ENCODE results near the gene KRT23. TPM values are rescaled to one million over a fixed set of nuclear protein-coding genes. Genes with fewer than 3 reads are reported as not detected.

Gene KRT23
- total and polyA plus RNA-seq, 8 donors = 1.1 to 2.6 TPM; not detected in 6

DNA sequence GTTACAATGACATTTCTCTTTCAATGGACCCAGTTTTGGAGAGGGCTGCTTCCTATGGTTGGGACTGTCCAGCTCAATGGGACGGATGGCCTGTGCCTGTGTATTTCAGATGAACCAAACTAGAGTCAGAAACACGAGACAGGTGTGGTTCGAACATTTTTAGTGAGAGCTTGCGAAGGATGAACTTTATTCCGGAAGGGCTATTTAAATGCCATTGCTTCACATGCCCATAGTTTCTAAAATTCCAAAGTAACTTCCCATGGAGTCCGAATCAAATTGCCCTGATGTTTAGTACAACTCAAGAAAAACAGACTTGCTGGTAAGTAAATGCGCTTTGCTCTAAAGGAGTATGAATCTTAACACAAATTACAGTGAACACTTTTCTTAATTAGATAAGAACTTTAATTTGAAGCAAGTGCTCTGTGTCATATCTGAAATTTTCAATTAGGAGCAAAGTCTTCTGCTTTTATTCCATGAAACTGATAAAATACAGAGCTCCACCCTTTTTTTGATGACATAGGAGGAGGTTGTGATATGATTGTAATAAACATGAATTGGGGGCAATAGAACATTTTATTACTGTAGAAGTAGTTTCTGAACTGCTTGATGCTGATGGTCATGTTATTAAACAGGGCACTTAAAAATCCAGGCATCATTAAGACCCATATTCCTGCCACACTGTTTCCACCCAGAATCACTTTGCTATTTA is 53.7 kb downstream of the KRT23 start:
- no peak for DNase-seq
- no peaks in the 10 kb centered on the region for H3K4me1 ChIP-seq
- no peaks in the 10 kb centered on the region for H3K9me3 ChIP-seq
- H3K27ac ChIP-seq = no peak overlapping the region
- TF ChIP-seq POLR2A (IDR thresholded peaks at IDR 0.05) (no peak), POLR2AphosphoS5 (IDR thresholded peaks at IDR 0.05) (no peak), EP300 (IDR thresholded peaks at IDR 0.05) (no peak)
- TF ChIP-seq, protein P1, sequence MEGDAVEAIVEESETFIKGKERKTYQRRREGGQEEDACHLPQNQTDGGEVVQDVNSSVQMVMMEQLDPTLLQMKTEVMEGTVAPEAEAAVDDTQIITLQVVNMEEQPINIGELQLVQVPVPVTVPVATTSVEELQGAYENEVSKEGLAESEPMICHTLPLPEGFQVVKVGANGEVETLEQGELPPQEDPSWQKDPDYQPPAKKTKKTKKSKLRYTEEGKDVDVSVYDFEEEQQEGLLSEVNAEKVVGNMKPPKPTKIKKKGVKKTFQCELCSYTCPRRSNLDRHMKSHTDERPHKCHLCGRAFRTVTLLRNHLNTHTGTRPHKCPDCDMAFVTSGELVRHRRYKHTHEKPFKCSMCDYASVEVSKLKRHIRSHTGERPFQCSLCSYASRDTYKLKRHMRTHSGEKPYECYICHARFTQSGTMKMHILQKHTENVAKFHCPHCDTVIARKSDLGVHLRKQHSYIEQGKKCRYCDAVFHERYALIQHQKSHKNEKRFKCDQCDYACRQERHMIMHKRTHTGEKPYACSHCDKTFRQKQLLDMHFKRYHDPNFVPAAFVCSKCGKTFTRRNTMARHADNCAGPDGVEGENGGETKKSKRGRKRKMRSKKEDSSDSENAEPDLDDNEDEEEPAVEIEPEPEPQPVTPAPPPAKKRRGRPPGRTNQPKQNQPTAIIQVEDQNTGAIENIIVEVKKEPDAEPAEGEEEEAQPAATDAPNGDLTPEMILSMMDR (IDR thresholded peaks at IDR 0.05) = no peak
- H3K27me3 ChIP-seq = peaks cover 0 to 24% (median 0%) of the 10 kb centered on the region in 3 donors
- no peaks in the 10 kb centered on the region for H3K36me3 ChIP-seq
- intact Hi-C loops (cut with DNase I; ENCODE audit: low total_unique reads) = no loop called here
- no peak overlapping the region for H3K4me3 ChIP-seq
- 78 to 90% (median 89%) methylated on average over 7 of the region's 7 CpGs for WGBS, 5 donors

DNA sequence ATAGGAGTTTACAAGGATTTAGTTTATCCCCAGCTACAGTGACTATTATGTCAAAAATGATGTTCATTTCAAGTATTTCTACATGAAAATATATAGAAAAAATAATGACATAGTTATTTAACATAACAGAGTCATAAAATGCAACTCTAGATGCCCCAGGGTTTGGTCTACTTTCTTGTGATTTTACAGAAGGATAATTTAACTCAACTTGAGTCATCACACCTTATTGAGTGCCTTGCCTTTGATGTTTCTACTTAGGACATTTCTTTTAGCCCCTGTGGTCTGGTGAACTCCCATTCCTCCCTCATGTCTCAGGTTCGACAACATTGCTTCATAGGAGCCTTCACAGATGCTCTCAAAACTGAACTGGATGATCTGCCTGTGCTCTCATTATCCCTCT is 54.4 kb downstream of the KRT23 start:
- H3K27ac ChIP-seq = no peak overlapping the region
- no peaks in the 10 kb centered on the region for H3K9me3 ChIP-seq
- DNase-seq = no peak
- no peaks in the 10 kb centered on the region for H3K36me3 ChIP-seq
- WGBS, 5 donors = 74 to 100% (median 90%) methylated on average over 1 of the region's 1 CpG
- peaks cover 0 to 24% (median 0%) of the 10 kb centered on the region in 3 donors for H3K27me3 ChIP-seq
- no peaks in the 10 kb centered on the region for H3K4me1 ChIP-seq
- intact Hi-C loops (cut with DNase I; ENCODE audit: low total_unique reads) = no loop called here
- TF ChIP-seq POLR2AphosphoS5 (IDR thresholded peaks at IDR 0.05) (no peak), EP300 (IDR thresholded peaks at IDR 0.05) (no peak), POLR2A (IDR thresholded peaks at IDR 0.05) (no peak)
- TF ChIP-seq, protein P1 (IDR thresholded peaks at IDR 0.05) = no peak
- H3K4me3 ChIP-seq = no peak overlapping the region

DNA sequence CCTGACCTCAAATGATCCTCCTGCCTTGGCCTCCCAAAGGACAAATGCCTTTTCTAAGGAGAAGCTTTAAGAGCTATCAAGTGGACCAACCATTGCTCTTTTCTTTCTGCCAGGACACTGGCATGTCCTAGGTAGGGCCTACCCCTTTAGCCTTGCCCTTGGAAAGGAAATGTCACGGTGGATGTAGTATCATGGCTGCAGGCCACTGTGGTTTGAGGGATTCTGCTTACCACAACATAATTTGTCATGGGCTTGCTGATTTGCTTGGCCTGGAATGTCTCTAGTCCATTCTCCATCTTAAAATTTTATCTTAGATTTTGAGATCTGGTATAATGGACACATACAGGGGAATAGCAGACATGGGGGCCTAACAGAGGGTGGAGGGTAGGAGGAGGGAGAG is 58.4 kb downstream of the KRT23 start:
- Histone ChIP-seq H3K4me3 (no peak overlapping the region), H3K27me3 (no peaks in the 10 kb centered on the region), H3K27ac (no peak overlapping the region), H3K36me3 (no peaks in the 10 kb centered on the region), H3K9me3 (no peaks in the 10 kb centered on the region), H3K4me1 (no peaks in the 10 kb centered on the region)
- intact Hi-C loops (cut with DNase I; ENCODE audit: low total_unique reads) = no loop called here
- 82 to 100% (median 86%) methylated on average over 1 of the region's 1 CpG for WGBS, 5 donors
- TF ChIP-seq POLR2AphosphoS5 (IDR thresholded peaks at IDR 0.05) = no peak
- TF ChIP-seq POLR2A (IDR thresholded peaks at IDR 0.05) = no peak
- TF ChIP-seq, protein P1 (IDR thresholded peaks at IDR 0.05) = no peak
- no peak for TF ChIP-seq EP300 (IDR thresholded peaks at IDR 0.05)
- DNase-seq = no peak

DNA sequence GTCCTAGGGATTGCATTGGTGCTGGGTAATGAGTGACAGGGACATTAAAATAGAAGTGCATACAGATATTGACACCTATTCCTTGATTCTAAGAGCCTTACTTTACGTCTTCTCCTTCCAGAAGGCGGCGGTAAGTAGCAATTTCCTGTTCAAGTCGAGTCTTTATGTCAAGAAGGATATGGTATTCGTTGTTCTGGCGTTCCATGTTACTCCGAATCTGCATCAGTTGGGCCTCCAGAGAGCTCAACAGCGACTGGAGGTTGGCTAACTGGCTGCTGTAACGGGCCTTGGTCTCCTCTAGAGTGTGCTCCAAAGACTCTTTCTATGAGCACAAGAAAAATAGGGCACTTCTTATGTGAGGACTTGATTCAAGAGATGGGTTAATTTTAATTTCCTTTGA is 59.4 kb downstream of the KRT23 start:
- Histone ChIP-seq H3K27ac (no peak overlapping the region), H3K4me3 (no peak overlapping the region), H3K36me3 (no peaks in the 10 kb centered on the region), H3K4me1 (no peaks in the 10 kb centered on the region), H3K27me3 (peaks cover 0 to 3% (median 0%) of the 10 kb centered on the region in 3 donors), H3K9me3 (no peaks in the 10 kb centered on the region)
- no peak for TF ChIP-seq POLR2A (IDR thresholded peaks at IDR 0.05)
- no peak for TF ChIP-seq EP300 (IDR thresholded peaks at IDR 0.05)
- TF ChIP-seq, protein P1 (IDR thresholded peaks at IDR 0.05) = no peak
- TF ChIP-seq POLR2AphosphoS5 (IDR thresholded peaks at IDR 0.05) = no peak
- intact Hi-C loops (cut with DNase I; ENCODE audit: low total_unique reads) = no loop called here
- DNase-seq = no peak
- 86 to 92% (median 91%) methylated on average over 9 of the region's 9 CpGs for WGBS, 5 donors

Measured in stomach (tissue), 9 donors.